WTC11 (cell line): ENCODE data around the gene OTUD3. TPM values are rescaled to one million over a fixed set of nuclear protein-coding genes. Genes with fewer than 3 reads are reported as not detected.

Source experiments
- ATAC-seq: fragments of 200-7000 bp; cut with Tn5 transposase; 2 replicates; pipeline ENCODE4 v1.10.0; 2021; ENCODE audit warnings: mild to moderate bottlenecking, moderate library complexity
- CTCF ChIA-PET: fragments of 300-600 bp; sonication (Branson Sonifier 250); formaldehyde crosslinking; loops from one replicate; lab custom pipeline; 2021; ENCODE audit warnings: antibody characterized with exemption; lab: Charles Lee
- POLR2A ChIA-PET: fragments of 350-600 bp; sonication (Branson Sonifier 250); formaldehyde crosslinking; loops from one replicate; lab custom pipeline; 2021; ENCODE audit warnings: antibody characterized with exemption; lab: Charles Lee
- DNase-seq: peaks from one replicate; pipeline ENCODE4 v3.0.0; 2021; ENCODE audit warnings: low spot score
- H3K27ac Mint-ChIP-seq: 2 replicates; pipeline ENCODE4 v1.8.0; 2021; ENCODE audit warnings: mixed read lengths
- H3K27me3 Mint-ChIP-seq: 2 replicates; pipeline ENCODE4 v1.8.0; 2021; ENCODE audit warnings: low read depth, mild to moderate bottlenecking, moderate library complexity, mixed read lengths
- H3K36me3 Mint-ChIP-seq: 2 replicates; pipeline ENCODE4 v1.8.0; 2021; ENCODE audit warnings: mixed read lengths
- H3K4me1 Mint-ChIP-seq: 2 replicates; pipeline ENCODE4 v1.8.0; 2022; ENCODE audit warnings: mixed read lengths
- H3K4me3 Mint-ChIP-seq: 2 replicates; pipeline ENCODE4 v1.8.0; 2021; ENCODE audit warnings: mild to moderate bottlenecking, moderate library complexity, mixed read lengths
- H3K9me3 Mint-ChIP-seq: 2 replicates; pipeline ENCODE4 v1.8.0; 2021; ENCODE audit warnings: mixed read lengths
- ARID4B ChIP-seq: sonication (generic); formaldehyde crosslinking; IDR thresholded peaks from 2 replicates; pipeline ENCODE4 v1.8.0; 2023; ENCODE audit warnings: missing genetic modification reagents, mild to moderate bottlenecking, borderline replicate concordance
- CDX4 ChIP-seq: fragments of 250-450 bp; sonication (Bioruptor Pico); IDR thresholded peaks from 2 replicates; pipeline ENCODE4 v1.9.0; 2021; ENCODE audit warnings: moderate library complexity, mild to moderate bottlenecking, inconsistent platforms, borderline replicate concordance
- CREM ChIP-seq: sonication (generic); formaldehyde crosslinking; IDR thresholded peaks from 2 replicates; pipeline ENCODE4 v1.8.1; 2022; ENCODE audit warnings: mild to moderate bottlenecking, missing genetic modification reagents, moderate library complexity
- E2F5 ChIP-seq: sonication (generic); formaldehyde crosslinking; IDR thresholded peaks from 2 replicates; pipeline ENCODE4 v1.8.1; 2022; ENCODE audit warnings: mild to moderate bottlenecking, moderate library complexity, missing genetic modification reagents
- ESRRA ChIP-seq: sonication (generic); formaldehyde crosslinking; IDR thresholded peaks from 2 replicates; pipeline ENCODE4 v1.8.1; 2022; ENCODE audit warnings: mild to moderate bottlenecking, missing genetic modification reagents, borderline replicate concordance
- GTF2I ChIP-seq: fragments of 250-450 bp; sonication (Bioruptor Pico); conservative IDR thresholded peaks from 2 replicates; pipeline ENCODE4 v1.4.0; 2021; ENCODE audit warnings: mild to moderate bottlenecking
- HMGA2 ChIP-seq: fragments of 250-450 bp; sonication (Bioruptor Pico); IDR thresholded peaks from 2 replicates; pipeline ENCODE4 v1.4.0; 2021; ENCODE audit warnings: mild to moderate bottlenecking, moderate library complexity
- HMGXB4 ChIP-seq: sonication (generic); formaldehyde crosslinking; IDR thresholded peaks from 2 replicates; pipeline ENCODE4 v1.8.1; 2023; ENCODE audit warnings: mild to moderate bottlenecking, moderate library complexity, missing genetic modification reagents
- KAT7 ChIP-seq: sonication (generic); formaldehyde crosslinking; IDR thresholded peaks from 2 replicates; pipeline ENCODE4 v1.8.1; 2023; ENCODE audit warnings: missing genetic modification reagents, mild to moderate bottlenecking, borderline replicate concordance
- NFE2L1 ChIP-seq: sonication (generic); formaldehyde crosslinking; IDR thresholded peaks from 2 replicates; pipeline ENCODE4 v1.8.1; 2023; ENCODE audit warnings: missing genetic modification reagents
- NR2C2 ChIP-seq: sonication (generic); formaldehyde crosslinking; IDR thresholded peaks from 2 replicates; pipeline ENCODE4 v1.8.0; 2022; ENCODE audit warnings: mild to moderate bottlenecking, missing genetic modification reagents
- RELA ChIP-seq: sonication (generic); formaldehyde crosslinking; IDR thresholded peaks from 2 replicates; pipeline ENCODE4 v1.8.1; 2022; ENCODE audit warnings: missing genetic modification reagents, mild to moderate bottlenecking, borderline replicate concordance
- RORB ChIP-seq: fragments of 250-450 bp; sonication (Bioruptor Pico); IDR thresholded peaks from 2 replicates; pipeline ENCODE4 v1.9.0; 2021; ENCODE audit warnings: mild to moderate bottlenecking
- SOX15 ChIP-seq: fragments of 250-450 bp; sonication (Bioruptor Pico); IDR thresholded peaks from 2 replicates; pipeline ENCODE4 v1.9.0; 2021; ENCODE audit warnings: mild to moderate bottlenecking
- USF2 ChIP-seq: sonication (generic); formaldehyde crosslinking; IDR thresholded peaks from 2 replicates; pipeline ENCODE4 v1.8.1; 2023; ENCODE audit warnings: mild to moderate bottlenecking, missing genetic modification reagents, moderate library complexity
- ZBTB21 ChIP-seq: sonication (generic); formaldehyde crosslinking; IDR thresholded peaks from 2 replicates; pipeline ENCODE4 v1.8.1; 2023; ENCODE audit warnings: mild to moderate bottlenecking, missing genetic modification reagents, borderline replicate concordance
- ZMAT4 ChIP-seq: fragments of 250-450 bp; sonication (Bioruptor Pico); IDR thresholded peaks from 2 replicates; pipeline ENCODE4 v1.9.0; 2021; ENCODE audit warnings: mild to moderate bottlenecking
- ZNF138 ChIP-seq: sonication (generic); formaldehyde crosslinking; conservative IDR thresholded peaks from 2 replicates; pipeline ENCODE4 v1.8.1; 2022; ENCODE audit warnings: mild to moderate bottlenecking, moderate library complexity, missing genetic modification reagents
- ZNF317 ChIP-seq: sonication (generic); formaldehyde crosslinking; IDR thresholded peaks from 2 replicates; pipeline ENCODE4 v1.8.1; 2023; ENCODE audit warnings: low read depth, mild to moderate bottlenecking, moderate library complexity, missing genetic modification reagents, borderline replicate concordance
- ZNF416 ChIP-seq: fragments of 250-450 bp; sonication (Bioruptor Pico); IDR thresholded peaks from 2 replicates; pipeline ENCODE4 v1.9.0; 2021; ENCODE audit warnings: mild to moderate bottlenecking, inconsistent platforms
- ZNF512 ChIP-seq: sonication (generic); formaldehyde crosslinking; IDR thresholded peaks from 2 replicates; pipeline ENCODE4 v1.8.1; 2022; ENCODE audit warnings: missing genetic modification reagents, borderline replicate concordance
- ZNF671 ChIP-seq: fragments of 250-450 bp; sonication (Bioruptor Pico); IDR thresholded peaks from 2 replicates; pipeline ENCODE4 v1.8.0; 2021; ENCODE audit warnings: mild to moderate bottlenecking
- total RNA-seq: library from RNA; stranded (reverse); gene quantifications from 3 replicates; pipeline ENCODE4 v1.2.3, GENCODE V29; 2021

OTUD3 gene
- total RNA-seq, 1 experiment from 2014 or later: 16.1 TPM

- Mint-ChIP-seq H3K9me3 (peaks cover 31% of the 10 kb centered on the region), H3K4me1 (peaks cover 11% of the 10 kb centered on the region), H3K27me3 (peaks cover 2% of the 10 kb centered on the region; the same call in 1 of the 2 replicates), H3K27ac (no peak overlapping the region), H3K4me3 (no peak overlapping the region), H3K36me3 (peaks cover 4% of the 10 kb centered on the region)
- no peak for ATAC-seq
- CTCF ChIA-PET: no interaction called here
- no peak for DNase-seq
- TF ChIP-seq ESRRA (CRISPR knock-in tag): no peak
- no peak for TF ChIP-seq ZMAT4 (CRISPR knock-in tag)
- no peak for TF ChIP-seq ZNF317 (CRISPR knock-in tag)
- TF ChIP-seq ZNF671 (CRISPR knock-in tag): no peak
- POLR2A ChIA-PET: no interaction called here
Measured at GRCh38 chr1:19942088-19942487, 59.9 kb downstream of the OTUD3 start.

- no peak for DNase-seq
- Mint-ChIP-seq H3K27me3 (peaks cover 2% of the 10 kb centered on the region; the same call in 1 of the 2 replicates), H3K9me3 (peaks cover 31% of the 10 kb centered on the region), H3K4me1 (peaks cover 11% of the 10 kb centered on the region), H3K4me3 (no peak overlapping the region), H3K36me3 (peaks cover 4% of the 10 kb centered on the region), H3K27ac (no peak overlapping the region)
- TF ChIP-seq ZBTB21 (CRISPR knock-in tag): no peak
- TF ChIP-seq RORB (CRISPR knock-in tag): no peak
- TF ChIP-seq KAT7 (CRISPR knock-in tag): no peak
- no peak for TF ChIP-seq ZNF138 (CRISPR knock-in tag)
- TF ChIP-seq CREM (CRISPR knock-in tag): no peak
- TF ChIP-seq HMGA2: no peak
- TF ChIP-seq CDX4 (CRISPR knock-in tag): no peak
- no peak for TF ChIP-seq ARID4B (CRISPR knock-in tag)
- no peak for TF ChIP-seq GTF2I (CRISPR knock-in tag)
- no peak for TF ChIP-seq E2F5 (CRISPR knock-in tag)
- no peak for TF ChIP-seq ZNF416 (CRISPR knock-in tag)
- ChIA-PET CTCF (no interaction called here), POLR2A (no interaction called here)
- ATAC-seq: no peak
Measured at GRCh38 chr1:19942657-19943056, 60.5 kb downstream of the OTUD3 start.

GRCh38 chr1:19945914-19946313, 63.7 kb downstream of the OTUD3 start:
- ChIA-PET CTCF (no interaction called here), POLR2A (no interaction called here)
- H3K4me3 Mint-ChIP-seq: no peak overlapping the region
- no peak overlapping the region for H3K27ac Mint-ChIP-seq
- 0 out of 2 replicates have a peak, but pooled peaks cover under 1% of the 10 kb centered on the region for H3K27me3 Mint-ChIP-seq
- peaks cover 3% of the 10 kb centered on the region for H3K36me3 Mint-ChIP-seq
- H3K4me1 Mint-ChIP-seq: peaks cover 17% of the 10 kb centered on the region
- ATAC-seq (no peak), DNase-seq (no peak)
- H3K9me3 Mint-ChIP-seq: peaks cover 16% of the 10 kb centered on the region
- TF ChIP-seq USF2 (CRISPR knock-in tag) (no peak), RELA (CRISPR knock-in tag) (no peak), HMGXB4 (CRISPR knock-in tag) (no peak), ZNF512 (no peak), SOX15 (CRISPR knock-in tag) (no peak), ESRRA (CRISPR knock-in tag) (no peak), NFE2L1 (CRISPR knock-in tag) (no peak), NR2C2 (no peak)
